VCaP (cell line): ENCODE results near the gene ARHGEF28.

ENCODE experiments used
- H3K27ac ChIP-seq: fragments of 450-650 bp; 2 replicates; pipeline ENCODE4 v1.5.1; 2017
- CTCF ChIP-seq: fragments of 450-650 bp; conservative IDR thresholded peaks from 2 replicates; pipeline ENCODE4 v1.5.1; 2017; ENCODE audit warnings: mild to moderate bottlenecking, moderate library complexity

Gene ARHGEF28

GRCh38 chr5:73783828-73784227 is 157.8 kb downstream of the ARHGEF28 start:
- peak overlapping the region; percentile 43 for H3K27ac ChIP-seq
- TF ChIP-seq CTCF: peak; percentile 66

- no peak overlapping the region for H3K27ac ChIP-seq
- no peak for TF ChIP-seq CTCF
These were observed 160.2 kb downstream of the ARHGEF28 start for GRCh38 chr5:73786043-73786831.

GRCh38 chr5:73789851-73790281 is 163.9 kb downstream of the ARHGEF28 start:
- TF ChIP-seq CTCF: no peak

GRCh38 chr5:73791389-73791788 is 165.4 kb downstream of the ARHGEF28 start:
- TF ChIP-seq CTCF: no peak
- H3K27ac ChIP-seq: peak overlapping the region; percentile 79

More at GRCh38 chr5:73789851-73790281, 163.9 kb downstream of the ARHGEF28 start:
- H3K27ac ChIP-seq: no peak overlapping the region

GRCh38 chr5:73792687-73793320 is 166.8 kb downstream of the ARHGEF28 start:
- peak; percentile 90 for TF ChIP-seq CTCF
- H3K27ac ChIP-seq: peak overlapping the region; percentile 79

- H3K27ac ChIP-seq: peak overlapping the region; percentile 79
- TF ChIP-seq CTCF: no peak
These were observed 167.9 kb downstream of the ARHGEF28 start for GRCh38 chr5:73793911-73794310.
